PC-3 (cell line): ENCODE data around the gene FGGY. TPM values are rescaled to one million over a fixed set of nuclear protein-coding genes. Genes with fewer than 3 reads are reported as not detected.

Source experiments
- ATAC-seq: fragments of 200-7000 bp; cut with Tn5 transposase; 2 replicates; pipeline ENCODE4 v1.9.1; 2020; ENCODE audit warnings: mild to moderate bottlenecking, moderate library complexity
- BruUV-seq: library from RNA; stranded (reverse); fragments of 400-500 nt; replicated peaks from 2 replicates; lab custom pipeline; 2021; lab: Mats Ljungman, UMichigan
- CTCF ChIA-PET: fragments of 300-600 bp; sonication (Branson Sonifier 250); formaldehyde crosslinking; loops from one replicate; lab custom pipeline; 2022; ENCODE audit warnings: antibody characterized with exemption; lab: Charles Lee
- POLR2A ChIA-PET: fragments of 300-600 bp; sonication (Branson Sonifier 250); formaldehyde crosslinking; loops from one replicate; lab custom pipeline; 2022; ENCODE audit warnings: antibody characterized with exemption; ENCODE audit not compliant: unreplicated experiment; lab: Charles Lee
- DNase-seq: peaks from one replicate; pipeline ENCODE4 v3.0.0-alpha.2; 2015
- H2AFZ ChIP-seq: fragments of 300-600 bp; sonication (generic); 2 replicates; pipeline ENCODE4 v1.6.0; 2016; ENCODE audit warnings: antibody characterized with exemption, low read length
- H3F3A ChIP-seq: fragments of 300-600 bp; sonication (generic); one replicate; pipeline ENCODE4 v1.6.0; 2017; ENCODE audit warnings: antibody characterized with exemption, low read length, control low read depth, mild to moderate bottlenecking; ENCODE audit not compliant: unreplicated experiment
- H3K27ac ChIP-seq: fragments of 300-600 bp; sonication (generic); 2 replicates; pipeline ENCODE4 v1.5.1; 2016; ENCODE audit warnings: mild to moderate bottlenecking, low read length
- H3K27me3 ChIP-seq: fragments of 300-600 bp; sonication (generic); 2 replicates; pipeline ENCODE4 v1.6.1; 2016; ENCODE audit warnings: low read length, mixed read lengths
- H3K36me3 ChIP-seq: fragments of 300-600 bp; sonication (generic); 2 replicates; pipeline ENCODE4 v1.6.1; 2016; ENCODE audit warnings: low read depth, mixed run types, low read length, mixed read lengths
- H3K4me1 ChIP-seq: fragments of 300-600 bp; sonication (generic); 2 replicates; pipeline ENCODE4 v1.5.1; 2016; ENCODE audit warnings: low read length; ENCODE audit not compliant: insufficient read depth
- H3K4me2 ChIP-seq: fragments of 300-600 bp; sonication (generic); 2 replicates; pipeline ENCODE4 v1.6.0; 2016; ENCODE audit warnings: low read length
- H3K4me3 ChIP-seq: fragments of 300-600 bp; sonication (generic); 2 replicates; pipeline ENCODE4 v1.5.1; 2016; ENCODE audit warnings: mild to moderate bottlenecking, low read length, mixed read lengths
- H3K79me2 ChIP-seq: fragments of 300-600 bp; sonication (generic); 2 replicates; pipeline ENCODE4 v1.6.1; 2017; ENCODE audit warnings: low read length, mixed read lengths
- H3K9ac ChIP-seq: fragments of 300-600 bp; sonication (generic); 2 replicates; pipeline ENCODE4 v1.6.0; 2016; ENCODE audit warnings: mild to moderate bottlenecking, low read length
- H3K9me2 ChIP-seq: fragments of 300-600 bp; sonication (generic); replicated peaks from 2 replicates; pipeline ENCODE4 v1.6.1; 2016; ENCODE audit warnings: mixed run types, low read length, mixed read lengths
- H3K9me3 ChIP-seq: fragments of 300-600 bp; sonication (generic); 2 replicates; pipeline ENCODE4 v1.6.1; 2016; ENCODE audit warnings: low read length, mixed read lengths
- H4K20me1 ChIP-seq: fragments of 300-600 bp; sonication (generic); 2 replicates; pipeline ENCODE4 v1.6.1; 2016; ENCODE audit warnings: low read length, mixed read lengths
- EZH2 ChIP-seq: fragments of 300-600 bp; sonication (generic); IDR thresholded peaks from one replicate; pipeline ENCODE4 v1.6.1; 2017; ENCODE audit warnings: antibody characterized with exemption, mild to moderate bottlenecking, low read length; ENCODE audit not compliant: unreplicated experiment
- EZH2phosphoT487 ChIP-seq: fragments of 300-600 bp; sonication (generic); IDR thresholded peaks from 2 replicates; pipeline ENCODE4 v1.6.1; 2018; ENCODE audit warnings: mild to moderate bottlenecking, antibody characterized with exemption, low read length, borderline replicate concordance
- intact Hi-C: fragments of 100-400 bp; cut with micrococcal nuclease; formaldehyde crosslinking; loops from 2 replicates; pipeline ENCODE4 v1.9.0; 2023
- total RNA-seq: library from RNA; depleted of rRNA; stranded (reverse); fragments of >200 nt; gene quantifications from 2 replicates; pipeline ENCODE4 v1.2.3, GENCODE V29; 2014
- TF ChIP-seq, protein P1 (sequence below): fragments of 300-600 bp; sonication (generic); conservative IDR thresholded peaks from 2 replicates; pipeline ENCODE4 v1.5.1; 2017; ENCODE audit warnings: antibody characterized with exemption, low read depth, mild to moderate bottlenecking, low read length

Gene FGGY
- total RNA-seq, 1 experiment from 2014 or later, result 7.4 TPM

DNA sequence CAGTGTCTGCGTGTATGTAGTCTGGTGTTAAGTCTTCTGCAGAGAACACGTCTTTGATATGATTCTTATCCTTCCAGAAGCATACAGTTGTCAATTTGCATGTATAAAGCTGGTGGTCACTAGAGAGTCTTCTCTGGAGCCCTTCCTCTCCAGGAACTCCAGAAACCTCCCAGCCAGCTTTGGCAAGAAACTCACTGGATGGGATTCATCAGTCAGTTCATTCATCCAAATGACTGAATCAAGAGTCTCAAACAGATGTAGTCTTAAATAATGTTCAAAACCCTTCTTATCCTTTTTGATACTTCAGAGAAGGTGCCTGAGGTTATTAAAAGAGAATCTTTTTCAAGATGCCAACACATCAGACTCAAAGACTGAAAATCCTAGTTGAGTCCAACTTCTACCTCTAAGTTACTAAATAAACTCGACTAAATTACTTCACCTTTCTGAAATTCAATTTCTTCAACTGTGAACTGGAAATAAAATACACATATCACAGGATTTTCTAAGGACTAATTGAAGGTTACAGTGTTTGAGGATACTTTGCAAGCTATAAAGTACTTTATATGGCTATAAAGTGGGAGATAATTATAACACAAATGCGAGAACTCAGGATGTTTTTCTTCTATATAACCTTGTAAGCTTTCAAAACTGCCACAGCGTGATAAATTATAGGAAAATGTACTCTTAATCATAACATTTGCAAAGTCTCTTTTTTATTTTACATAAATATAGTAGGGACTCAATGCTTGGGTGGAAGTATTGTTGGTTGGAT lies 252.4 kb downstream of the FGGY start:
- H3K9me2 ChIP-seq, result no peaks in the 10 kb centered on the region
- no peaks in the 10 kb centered on the region for H3K36me3 ChIP-seq
- intact Hi-C loops, result no loop called here
- BruUV-seq, result no TSS peak
- no peaks in the 10 kb centered on the region for H3K27me3 ChIP-seq
- ATAC-seq (no peak), DNase-seq (no peak)
- H3K4me1 ChIP-seq, result no peaks in the 10 kb centered on the region; the same call in 1 of the 2 replicates
- H3K4me2 ChIP-seq, result no peak overlapping the region
- H4K20me1 ChIP-seq, result no peaks in the 10 kb centered on the region
- H3K9ac ChIP-seq, result no peak overlapping the region
- no peak overlapping the region for H2AFZ ChIP-seq
- ChIA-PET CTCF (no interaction called here), POLR2A (no interaction called here)
- no peak overlapping the region for H3K4me3 ChIP-seq
- H3K27ac ChIP-seq, result no peak overlapping the region
- no peaks in the 10 kb centered on the region for H3F3A ChIP-seq
- no peak for TF ChIP-seq EZH2phosphoT487
- TF ChIP-seq EZH2, result no peak
- TF ChIP-seq, protein P1, sequence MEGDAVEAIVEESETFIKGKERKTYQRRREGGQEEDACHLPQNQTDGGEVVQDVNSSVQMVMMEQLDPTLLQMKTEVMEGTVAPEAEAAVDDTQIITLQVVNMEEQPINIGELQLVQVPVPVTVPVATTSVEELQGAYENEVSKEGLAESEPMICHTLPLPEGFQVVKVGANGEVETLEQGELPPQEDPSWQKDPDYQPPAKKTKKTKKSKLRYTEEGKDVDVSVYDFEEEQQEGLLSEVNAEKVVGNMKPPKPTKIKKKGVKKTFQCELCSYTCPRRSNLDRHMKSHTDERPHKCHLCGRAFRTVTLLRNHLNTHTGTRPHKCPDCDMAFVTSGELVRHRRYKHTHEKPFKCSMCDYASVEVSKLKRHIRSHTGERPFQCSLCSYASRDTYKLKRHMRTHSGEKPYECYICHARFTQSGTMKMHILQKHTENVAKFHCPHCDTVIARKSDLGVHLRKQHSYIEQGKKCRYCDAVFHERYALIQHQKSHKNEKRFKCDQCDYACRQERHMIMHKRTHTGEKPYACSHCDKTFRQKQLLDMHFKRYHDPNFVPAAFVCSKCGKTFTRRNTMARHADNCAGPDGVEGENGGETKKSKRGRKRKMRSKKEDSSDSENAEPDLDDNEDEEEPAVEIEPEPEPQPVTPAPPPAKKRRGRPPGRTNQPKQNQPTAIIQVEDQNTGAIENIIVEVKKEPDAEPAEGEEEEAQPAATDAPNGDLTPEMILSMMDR, result no peak
- no peaks in the 10 kb centered on the region for H3K79me2 ChIP-seq
- no peaks in the 10 kb centered on the region for H3K9me3 ChIP-seq

DNA sequence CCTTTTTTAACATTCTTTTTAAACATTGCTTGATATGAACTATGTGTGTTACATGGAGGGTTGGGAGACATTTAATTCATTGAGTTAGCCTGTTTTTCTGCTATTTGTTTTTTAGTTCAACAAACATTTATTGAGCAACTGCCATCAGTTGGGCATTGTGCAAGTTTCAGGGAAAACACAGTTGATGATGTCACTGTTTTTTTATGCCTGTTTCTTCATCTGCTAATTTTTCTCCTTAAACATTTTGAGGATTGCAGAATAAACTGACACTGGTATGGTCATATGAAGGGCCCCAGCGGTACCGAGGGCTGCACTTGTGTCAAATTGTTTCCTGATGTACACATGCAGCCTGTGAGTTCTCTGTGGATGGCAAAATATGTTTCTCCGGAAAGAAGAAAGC lies 253.0 kb downstream of the FGGY start:
- H4K20me1 ChIP-seq, result no peaks in the 10 kb centered on the region
- H3F3A ChIP-seq, result no peaks in the 10 kb centered on the region
- DNase-seq (no peak), ATAC-seq (no peak)
- no peaks in the 10 kb centered on the region for H3K9me3 ChIP-seq
- no peak overlapping the region for H3K9ac ChIP-seq
- no peak overlapping the region for H3K4me3 ChIP-seq
- ChIA-PET POLR2A (no interaction called here), CTCF (no interaction called here)
- no peaks in the 10 kb centered on the region for H3K79me2 ChIP-seq
- H3K27me3 ChIP-seq, result no peaks in the 10 kb centered on the region
- no peak overlapping the region for H3K27ac ChIP-seq
- H3K4me2 ChIP-seq, result no peak overlapping the region
- TF ChIP-seq EZH2phosphoT487 (no peak), EZH2 (no peak)
- TF ChIP-seq, protein P1, result no peak
- no peak overlapping the region for H2AFZ ChIP-seq
- BruUV-seq, result no TSS peak
- intact Hi-C loops, result no loop called here
- no peaks in the 10 kb centered on the region for H3K36me3 ChIP-seq
- H3K9me2 ChIP-seq, result no peaks in the 10 kb centered on the region
- H3K4me1 ChIP-seq, result no peaks in the 10 kb centered on the region; the same call in 1 of the 2 replicates

DNA sequence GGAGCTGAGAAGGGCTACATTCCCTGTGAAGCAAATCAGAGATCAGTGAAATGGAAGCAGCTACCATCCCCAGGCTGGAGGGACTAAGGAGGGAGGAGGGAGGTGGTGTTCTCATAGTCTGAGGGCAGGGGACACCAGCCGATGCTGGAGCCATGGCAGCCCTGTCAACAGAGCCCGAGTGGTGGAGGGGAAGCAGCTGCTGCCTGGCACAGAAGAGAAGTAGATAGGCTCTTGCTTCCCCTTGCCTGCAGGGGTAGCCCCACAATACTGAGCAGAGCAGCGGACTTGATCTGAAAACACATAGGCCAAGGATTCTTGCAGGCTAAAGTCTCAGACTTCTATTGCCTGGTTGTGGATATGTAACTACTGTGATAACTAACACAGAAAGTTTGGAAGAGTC lies 255.1 kb downstream of the FGGY start:
- intact Hi-C loops, result no loop called here
- H3K9me2 ChIP-seq, result no peaks in the 10 kb centered on the region
- no peak overlapping the region for H3K4me3 ChIP-seq
- H3K36me3 ChIP-seq, result no peaks in the 10 kb centered on the region
- no peak overlapping the region for H3K4me2 ChIP-seq
- DNase-seq, result no peak
- H3K4me1 ChIP-seq, result no peaks in the 10 kb centered on the region; the same call in 1 of the 2 replicates
- H2AFZ ChIP-seq, result no peak overlapping the region
- no peaks in the 10 kb centered on the region for H3K27me3 ChIP-seq
- H3K79me2 ChIP-seq, result no peaks in the 10 kb centered on the region
- no peaks in the 10 kb centered on the region for H3F3A ChIP-seq
- BruUV-seq, result no TSS peak
- H3K9me3 ChIP-seq, result no peaks in the 10 kb centered on the region
- POLR2A ChIA-PET, result no interaction called here
- H4K20me1 ChIP-seq, result no peaks in the 10 kb centered on the region
- no peak for ATAC-seq
- TF ChIP-seq EZH2phosphoT487, result no peak
- no peak for TF ChIP-seq EZH2
- TF ChIP-seq, protein P1, result no peak
- no peak overlapping the region for H3K27ac ChIP-seq
- H3K9ac ChIP-seq, result no peak overlapping the region
- CTCF ChIA-PET, result no interaction called here
